NT2/D1 (cell line): ENCODE results near the gene DHRS12.

ENCODE experiments used
- DNase-seq: peaks from one replicate; pipeline ENCODE4 v3.0.0-alpha.2; 2011; ENCODE audit warnings: low read depth, low spot score
- H3K27me3 ChIP-seq: 2 replicates; pipeline ENCODE4 v1.6.0; 2011; ENCODE audit warnings: mild to moderate bottlenecking; ENCODE audit not compliant: insufficient read length, insufficient read depth
- H3K36me3 ChIP-seq: 2 replicates; pipeline ENCODE4 v1.6.1; 2011; ENCODE audit warnings: mild to moderate bottlenecking, low read length, mixed read lengths; ENCODE audit not compliant: insufficient read depth, insufficient read length
- H3K4me1 ChIP-seq: 2 replicates; pipeline ENCODE4 v1.5.1; 2011; ENCODE audit not compliant: insufficient read depth, insufficient read length
- H3K4me3 ChIP-seq: 2 replicates; pipeline ENCODE4 v1.5.1; 2011; ENCODE audit warnings: low read depth; ENCODE audit not compliant: insufficient read length
- H3K9ac ChIP-seq: 2 replicates; pipeline ENCODE4 v1.6.0; 2011; ENCODE audit warnings: low read depth; ENCODE audit not compliant: insufficient read length
- H3K9me3 ChIP-seq: 2 replicates; pipeline ENCODE4 v1.5.1; 2011; ENCODE audit warnings: mild to moderate bottlenecking, low read length; ENCODE audit not compliant: insufficient read depth
- SUZ12 ChIP-seq: IDR thresholded peaks from 2 replicates; pipeline ENCODE4 v1.6.1; 2011; ENCODE audit not compliant: insufficient read length, insufficient read depth; ENCODE audit errors: extremely low read depth
- YY1 ChIP-seq: IDR thresholded peaks from 2 replicates; pipeline ENCODE4 v1.6.1; 2011; ENCODE audit not compliant: insufficient read length, insufficient read depth
- ZNF274 ChIP-seq: IDR thresholded peaks from 2 replicates; pipeline ENCODE4 v1.6.1; 2011; ENCODE audit warnings: mild to moderate bottlenecking, low read depth, low read length

Gene DHRS12

GRCh38 chr13:51820016-51820597 lies 16.1 kb upstream of the DHRS12 start:
- Histone ChIP-seq H3K4me1 (no peaks in the 10 kb centered on the region), H3K27me3 (no peaks in the 10 kb centered on the region), H3K4me3 (no peak overlapping the region), H3K9me3 (no peaks in the 10 kb centered on the region), H3K9ac (no peak overlapping the region), H3K36me3 (no peaks in the 10 kb centered on the region)
- no peak for DNase-seq
- TF ChIP-seq ZNF274 = no peak
- TF ChIP-seq YY1 = no peak
- TF ChIP-seq SUZ12 = no peak

DNA sequence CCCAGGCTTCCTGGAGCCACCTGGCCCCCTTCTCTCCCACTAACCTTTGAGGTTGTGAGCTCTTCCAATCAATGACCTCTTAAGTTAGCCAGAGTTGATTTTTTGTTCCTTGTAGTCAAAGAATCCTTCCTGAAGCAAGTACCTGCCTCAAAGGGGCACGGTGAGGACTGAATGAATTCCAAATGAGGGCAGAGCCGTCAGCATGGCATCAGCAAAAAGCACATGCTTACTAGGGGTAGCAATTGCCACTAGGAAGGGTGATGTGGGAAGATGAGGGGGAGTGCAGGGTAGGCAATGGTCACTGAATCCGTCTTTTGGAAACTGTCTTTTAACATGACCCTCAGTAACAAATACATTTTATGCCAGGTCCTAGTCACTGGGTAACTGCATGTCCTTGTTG lies 15.6 kb upstream of the DHRS12 start:
- Histone ChIP-seq H3K36me3 (no peaks in the 10 kb centered on the region), H3K4me3 (no peak overlapping the region), H3K27me3 (no peaks in the 10 kb centered on the region), H3K9ac (no peak overlapping the region), H3K9me3 (no peaks in the 10 kb centered on the region), H3K4me1 (no peaks in the 10 kb centered on the region)
- no peak for TF ChIP-seq ZNF274
- no peak for TF ChIP-seq SUZ12
- TF ChIP-seq YY1 = no peak
- no peak for DNase-seq

- no peaks in the 10 kb centered on the region for H3K4me1 ChIP-seq
- no peaks in the 10 kb centered on the region for H3K9me3 ChIP-seq
- H3K4me3 ChIP-seq = no peak overlapping the region
- H3K9ac ChIP-seq = no peak overlapping the region
- no peaks in the 10 kb centered on the region for H3K27me3 ChIP-seq
- no peaks in the 10 kb centered on the region for H3K36me3 ChIP-seq
- no peak for DNase-seq
- no peak for TF ChIP-seq ZNF274
- no peak for TF ChIP-seq SUZ12
- TF ChIP-seq YY1 = no peak
Measured at GRCh38 chr13:51818781-51819511, 15.0 kb upstream of the DHRS12 start.

- Histone ChIP-seq H3K27me3 (no peaks in the 10 kb centered on the region), H3K4me3 (no peak overlapping the region), H3K4me1 (no peaks in the 10 kb centered on the region), H3K9me3 (no peaks in the 10 kb centered on the region), H3K36me3 (no peaks in the 10 kb centered on the region), H3K9ac (no peak overlapping the region)
- DNase-seq = no peak
- TF ChIP-seq SUZ12 (no peak), ZNF274 (no peak), YY1 (no peak)
Measured at GRCh38 chr13:51818276-51818675, 14.3 kb upstream of the DHRS12 start.

GRCh38 chr13:51817717-51818116 lies 13.8 kb upstream of the DHRS12 start:
- H3K36me3 ChIP-seq = no peaks in the 10 kb centered on the region
- no peak for DNase-seq
- H3K4me1 ChIP-seq = no peaks in the 10 kb centered on the region
- H3K27me3 ChIP-seq = no peaks in the 10 kb centered on the region
- TF ChIP-seq ZNF274 (no peak), SUZ12 (no peak), YY1 (no peak)
- H3K4me3 ChIP-seq = no peak overlapping the region
- H3K9me3 ChIP-seq = no peaks in the 10 kb centered on the region
- H3K9ac ChIP-seq = no peak overlapping the region

DNA sequence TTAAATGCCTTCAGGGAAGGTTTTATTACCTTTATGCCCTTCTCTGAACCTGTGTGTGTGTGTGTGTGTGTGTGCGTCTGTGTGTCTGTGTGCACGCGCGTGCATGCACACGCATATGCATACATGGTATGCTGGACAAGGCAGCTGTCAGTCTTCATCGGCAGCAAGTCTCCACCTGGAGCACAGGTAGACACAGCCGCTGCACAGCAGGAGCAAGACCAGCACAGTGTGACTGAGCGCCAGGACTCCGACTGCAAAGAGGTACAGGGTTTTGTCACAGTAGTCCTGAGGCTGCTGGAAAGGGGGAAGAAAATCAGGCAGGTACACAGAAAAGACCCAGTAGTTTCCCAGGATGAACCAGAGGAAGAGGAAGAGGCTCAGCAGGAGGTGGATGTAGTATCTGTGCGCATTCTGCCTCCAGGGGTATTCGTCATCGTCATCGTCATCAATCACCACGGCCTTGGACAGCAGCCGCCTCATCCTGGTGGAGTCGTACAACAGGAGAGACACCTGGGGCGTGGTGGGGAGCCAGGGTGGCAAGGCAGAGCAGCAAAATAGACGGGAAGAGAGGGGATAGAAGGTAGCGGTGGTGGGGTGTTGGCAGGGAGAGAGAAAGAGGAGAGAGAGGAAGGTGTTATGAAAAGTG lies 12.8 kb upstream of the DHRS12 start:
- TF ChIP-seq ZNF274 (no peak), SUZ12 (no peak), YY1 (no peak)
- DNase-seq = no peak
- no peaks in the 10 kb centered on the region for H3K9me3 ChIP-seq
- H3K4me3 ChIP-seq = no peak overlapping the region
- no peaks in the 10 kb centered on the region for H3K4me1 ChIP-seq
- no peaks in the 10 kb centered on the region for H3K27me3 ChIP-seq
- H3K36me3 ChIP-seq = no peaks in the 10 kb centered on the region
- H3K9ac ChIP-seq = no peak overlapping the region

- Histone ChIP-seq H3K36me3 (no peaks in the 10 kb centered on the region), H3K9ac (no peak overlapping the region), H3K4me1 (no peaks in the 10 kb centered on the region), H3K9me3 (no peaks in the 10 kb centered on the region), H3K4me3 (no peak overlapping the region), H3K27me3 (no peaks in the 10 kb centered on the region)
- DNase-seq = no peak
- TF ChIP-seq ZNF274 (no peak), YY1 (no peak), SUZ12 (no peak)
Measured at GRCh38 chr13:51815848-51816247, 11.9 kb upstream of the DHRS12 start.
